ENCODE data around the gene SLC9A7.

- TF ChIP-seq, protein P1, sequence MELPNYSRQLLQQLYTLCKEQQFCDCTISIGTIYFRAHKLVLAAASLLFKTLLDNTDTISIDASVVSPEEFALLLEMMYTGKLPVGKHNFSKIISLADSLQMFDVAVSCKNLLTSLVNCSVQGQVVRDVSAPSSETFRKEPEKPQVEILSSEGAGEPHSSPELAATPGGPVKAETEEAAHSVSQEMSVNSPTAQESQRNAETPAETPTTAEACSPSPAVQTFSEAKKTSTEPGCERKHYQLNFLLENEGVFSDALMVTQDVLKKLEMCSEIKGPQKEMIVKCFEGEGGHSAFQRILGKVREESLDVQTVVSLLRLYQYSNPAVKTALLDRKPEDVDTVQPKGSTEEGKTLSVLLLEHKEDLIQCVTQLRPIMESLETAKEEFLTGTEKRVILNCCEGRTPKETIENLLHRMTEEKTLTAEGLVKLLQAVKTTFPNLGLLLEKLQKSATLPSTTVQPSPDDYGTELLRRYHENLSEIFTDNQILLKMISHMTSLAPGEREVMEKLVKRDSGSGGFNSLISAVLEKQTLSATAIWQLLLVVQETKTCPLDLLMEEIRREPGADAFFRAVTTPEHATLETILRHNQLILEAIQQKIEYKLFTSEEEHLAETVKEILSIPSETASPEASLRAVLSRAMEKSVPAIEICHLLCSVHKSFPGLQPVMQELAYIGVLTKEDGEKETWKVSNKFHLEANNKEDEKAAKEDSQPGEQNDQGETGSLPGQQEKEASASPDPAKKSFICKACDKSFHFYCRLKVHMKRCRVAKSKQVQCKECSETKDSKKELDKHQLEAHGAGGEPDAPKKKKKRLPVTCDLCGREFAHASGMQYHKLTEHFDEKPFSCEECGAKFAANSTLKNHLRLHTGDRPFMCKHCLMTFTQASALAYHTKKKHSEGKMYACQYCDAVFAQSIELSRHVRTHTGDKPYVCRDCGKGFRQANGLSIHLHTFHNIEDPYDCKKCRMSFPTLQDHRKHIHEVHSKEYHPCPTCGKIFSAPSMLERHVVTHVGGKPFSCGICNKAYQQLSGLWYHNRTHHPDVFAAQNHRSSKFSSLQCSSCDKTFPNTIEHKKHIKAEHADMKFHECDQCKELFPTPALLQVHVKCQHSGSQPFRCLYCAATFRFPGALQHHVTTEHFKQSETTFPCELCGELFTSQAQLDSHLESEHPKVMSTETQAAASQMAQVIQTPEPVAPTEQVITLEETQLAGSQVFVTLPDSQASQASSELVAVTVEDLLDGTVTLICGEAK (IDR thresholded peaks at IDR 0.05): no peak
- TF ChIP-seq, protein P1 (CRISPR knock-in tag; IDR thresholded peaks at IDR 0.05): no peak
- no peak for TF ChIP-seq POLR2A (IDR thresholded peaks at IDR 0.05; ENCODE audit: insufficient read depth in 1 of 2, low read depth in 2 of 2, low read length in 2 of 2)
- TF ChIP-seq CTCF (CRISPR knock-in tag; IDR thresholded peaks at IDR 0.05): no peak
- no peak for TF ChIP-seq RERE (CRISPR knock-in tag; IDR thresholded peaks at IDR 0.05; ENCODE audit: low read depth)
- no peak for TF ChIP-seq ASH2L (IDR thresholded peaks at IDR 0.05; ENCODE audit: insufficient read length, low read depth, low read length)
- TF ChIP-seq, protein P2, sequence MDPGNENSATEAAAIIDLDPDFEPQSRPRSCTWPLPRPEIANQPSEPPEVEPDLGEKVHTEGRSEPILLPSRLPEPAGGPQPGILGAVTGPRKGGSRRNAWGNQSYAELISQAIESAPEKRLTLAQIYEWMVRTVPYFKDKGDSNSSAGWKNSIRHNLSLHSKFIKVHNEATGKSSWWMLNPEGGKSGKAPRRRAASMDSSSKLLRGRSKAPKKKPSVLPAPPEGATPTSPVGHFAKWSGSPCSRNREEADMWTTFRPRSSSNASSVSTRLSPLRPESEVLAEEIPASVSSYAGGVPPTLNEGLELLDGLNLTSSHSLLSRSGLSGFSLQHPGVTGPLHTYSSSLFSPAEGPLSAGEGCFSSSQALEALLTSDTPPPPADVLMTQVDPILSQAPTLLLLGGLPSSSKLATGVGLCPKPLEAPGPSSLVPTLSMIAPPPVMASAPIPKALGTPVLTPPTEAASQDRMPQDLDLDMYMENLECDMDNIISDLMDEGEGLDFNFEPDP (CRISPR knock-in tag; conservative IDR thresholded peaks at IDR 0.05): no peak
- no peak for TF ChIP-seq ZNF350 (CRISPR knock-in tag; IDR thresholded peaks at IDR 0.05; ENCODE audit: borderline replicate concordance, low read depth)
- TF ChIP-seq, protein P3, sequence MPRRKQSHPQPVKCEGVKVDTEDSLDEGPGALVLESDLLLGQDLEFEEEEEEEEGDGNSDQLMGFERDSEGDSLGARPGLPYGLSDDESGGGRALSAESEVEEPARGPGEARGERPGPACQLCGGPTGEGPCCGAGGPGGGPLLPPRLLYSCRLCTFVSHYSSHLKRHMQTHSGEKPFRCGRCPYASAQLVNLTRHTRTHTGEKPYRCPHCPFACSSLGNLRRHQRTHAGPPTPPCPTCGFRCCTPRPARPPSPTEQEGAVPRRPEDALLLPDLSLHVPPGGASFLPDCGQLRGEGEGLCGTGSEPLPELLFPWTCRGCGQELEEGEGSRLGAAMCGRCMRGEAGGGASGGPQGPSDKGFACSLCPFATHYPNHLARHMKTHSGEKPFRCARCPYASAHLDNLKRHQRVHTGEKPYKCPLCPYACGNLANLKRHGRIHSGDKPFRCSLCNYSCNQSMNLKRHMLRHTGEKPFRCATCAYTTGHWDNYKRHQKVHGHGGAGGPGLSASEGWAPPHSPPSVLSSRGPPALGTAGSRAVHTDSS (CRISPR knock-in tag; conservative IDR thresholded peaks at IDR 0.05): no peak
- TF ChIP-seq ZNF724P (CRISPR knock-in tag; IDR thresholded peaks at IDR 0.05; ENCODE audit: borderline replicate concordance): no peak
- no peak for TF ChIP-seq FOXK1 (CRISPR knock-in tag; IDR thresholded peaks at IDR 0.05; ENCODE audit: borderline replicate concordance, low read depth)
- TF ChIP-seq ZNF331 (CRISPR knock-in tag; IDR thresholded peaks at IDR 0.05): no peak
- TF ChIP-seq, protein P4, sequence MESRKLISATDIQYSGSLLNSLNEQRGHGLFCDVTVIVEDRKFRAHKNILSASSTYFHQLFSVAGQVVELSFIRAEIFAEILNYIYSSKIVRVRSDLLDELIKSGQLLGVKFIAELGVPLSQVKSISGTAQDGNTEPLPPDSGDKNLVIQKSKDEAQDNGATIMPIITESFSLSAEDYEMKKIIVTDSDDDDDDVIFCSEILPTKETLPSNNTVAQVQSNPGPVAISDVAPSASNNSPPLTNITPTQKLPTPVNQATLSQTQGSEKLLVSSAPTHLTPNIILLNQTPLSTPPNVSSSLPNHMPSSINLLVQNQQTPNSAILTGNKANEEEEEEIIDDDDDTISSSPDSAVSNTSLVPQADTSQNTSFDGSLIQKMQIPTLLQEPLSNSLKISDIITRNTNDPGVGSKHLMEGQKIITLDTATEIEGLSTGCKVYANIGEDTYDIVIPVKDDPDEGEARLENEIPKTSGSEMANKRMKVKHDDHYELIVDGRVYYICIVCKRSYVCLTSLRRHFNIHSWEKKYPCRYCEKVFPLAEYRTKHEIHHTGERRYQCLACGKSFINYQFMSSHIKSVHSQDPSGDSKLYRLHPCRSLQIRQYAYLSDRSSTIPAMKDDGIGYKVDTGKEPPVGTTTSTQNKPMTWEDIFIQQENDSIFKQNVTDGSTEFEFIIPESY (CRISPR knock-in tag; IDR thresholded peaks at IDR 0.05): no peak
- no peak for TF ChIP-seq SP1 (IDR thresholded peaks at IDR 0.05)
- TF ChIP-seq SP1 (CRISPR knock-in tag; IDR thresholded peaks at IDR 0.05): no peak
- no peak for TF ChIP-seq ARNTL (CRISPR knock-in tag; IDR thresholded peaks at IDR 0.05)
Observed at GRCh38 chrX:46687619-46688018, 71.3 kb downstream of the SLC9A7 start.

Data from HepG2 (cell line).